Thymus (tissue), 11 donors: Measurements from ENCODE around the gene NRG3. TPM values are rescaled to one million over a fixed set of nuclear protein-coding genes. Genes with fewer than 3 reads are reported as not detected.

Experiments used
- DNase-seq, 9 donors: peaks; one replicate each; pipeline ENCODE4 v3.0.0-alpha.2; 2013; ENCODE audit warnings: low spot score in 9 of 9, low read depth in 6 of 9, missing footprints in 1 of 9
- H3K27ac ChIP-seq, 2 donors: one replicate each; pipeline ENCODE4 v1.5.1; 2013; ENCODE audit warnings: control low read depth in 1 of 2, low read depth in 1 of 2, low read length in 1 of 2, mild to moderate bottlenecking in 1 of 2, moderate library complexity in 1 of 2
- H3K27me3 ChIP-seq, 2 donors: one replicate each; pipeline ENCODE4 v1.5.1; 2013; ENCODE audit warnings: low read length in 1 of 2; ENCODE audit not compliant: control insufficient read depth in 2 of 2, insufficient read depth in 1 of 2
- H3K36me3 ChIP-seq, 2 donors: one replicate each; pipeline ENCODE4 v1.5.1; 2013; ENCODE audit warnings: low read length in 1 of 2, mild to moderate bottlenecking in 1 of 2, moderate library complexity in 1 of 2; ENCODE audit not compliant: control insufficient read depth in 2 of 2, insufficient read depth in 2 of 2
- H3K4me1 ChIP-seq, 2 donors: one replicate each; pipeline ENCODE4 v1.5.1; 2013; ENCODE audit warnings: low read length in 2 of 2; ENCODE audit not compliant: control insufficient read depth in 2 of 2, insufficient read depth in 2 of 2
- H3K4me3 ChIP-seq, 2 donors: one replicate each; pipeline ENCODE4 v1.5.1; 2013; ENCODE audit warnings: low read length in 2 of 2, control low read depth in 1 of 2, mild to moderate bottlenecking in 1 of 2
- H3K9me3 ChIP-seq, 2 donors: one replicate each; pipeline ENCODE4 v1.5.1; 2013; ENCODE audit warnings: low read length in 1 of 2, mild to moderate bottlenecking in 1 of 2; ENCODE audit not compliant: control insufficient read depth in 2 of 2, insufficient read depth in 1 of 2
- WGBS: extraction: QIAGEN DNeasy Blood & Tissue Kit; methylation state at CpG from one replicate; pipeline ENCODE4 v1.1.7; 2013; 5-methylcytosine and 5-hydroxymethylcytosine counted together
- polyA plus RNA-seq: library from polyadenylated mRNA; stranded (reverse); fragments of 200-250 nt; gene quantifications from one replicate; pipeline ENCODE4 v1.2.3, GENCODE V29; 2013
- total RNA-seq: library from RNA; stranded (reverse); fragments of 120-200 nt; gene quantifications from one replicate; pipeline ENCODE4 v1.2.4, GENCODE V29; 2013
- donor health status: healthy.

NRG3 gene
- total and polyA plus RNA-seq, 2 donors: 0.09 TPM; not detected in 1

DNA sequence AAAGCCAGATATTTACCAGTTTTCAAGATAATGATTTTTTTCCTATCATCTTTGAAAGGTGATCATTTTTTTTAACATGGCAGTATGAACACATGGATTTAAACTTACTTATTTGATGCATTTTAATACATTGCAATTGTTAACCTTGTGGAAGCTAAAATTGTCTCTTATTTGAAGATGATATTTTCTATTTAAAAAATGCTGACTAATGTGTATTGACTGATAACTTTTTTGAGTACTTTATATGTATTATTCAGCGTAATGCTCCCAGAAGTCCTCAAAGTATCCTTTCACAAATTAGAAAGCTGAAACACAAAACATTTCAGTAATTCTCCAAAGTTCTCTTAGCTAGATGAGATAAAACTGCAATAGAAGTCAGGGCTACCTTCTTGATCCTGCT is 677.3 kb downstream of the NRG3 start:
- Histone ChIP-seq H3K36me3 (no peaks in the 10 kb centered on the region), H3K27me3 (no peaks in the 10 kb centered on the region), H3K4me3 (no peak overlapping the region), H3K27ac (no peak overlapping the region), H3K9me3 (no peaks in the 10 kb centered on the region), H3K4me1 (no peaks in the 10 kb centered on the region)
- DNase-seq: no peak
- WGBS: 98% methylated on average over 1 of the region's 1 CpG

DNA sequence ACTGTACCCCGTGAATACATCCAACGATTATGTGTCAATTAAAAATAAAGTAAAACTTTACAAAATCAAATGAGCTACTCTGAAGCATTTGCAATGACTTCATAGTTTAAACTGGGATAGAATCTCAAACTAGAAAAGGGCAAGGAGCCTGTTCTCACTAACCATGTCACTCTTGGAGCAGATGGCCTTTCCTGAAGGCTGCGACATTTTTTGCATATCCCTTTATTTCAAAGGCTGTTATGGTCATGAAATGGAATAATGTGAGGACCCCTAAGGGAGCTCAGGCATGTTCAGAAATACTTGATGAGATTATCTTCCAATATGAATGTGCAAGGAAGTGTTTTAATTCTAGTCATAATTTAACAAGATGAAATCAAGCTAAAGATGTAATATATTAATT is 679.4 kb downstream of the NRG3 start:
- no peak for DNase-seq
- H3K4me1 ChIP-seq: no peaks in the 10 kb centered on the region
- H3K4me3 ChIP-seq: no peak overlapping the region
- H3K27me3 ChIP-seq: no peaks in the 10 kb centered on the region
- H3K36me3 ChIP-seq: no peaks in the 10 kb centered on the region
- no peak overlapping the region for H3K27ac ChIP-seq
- no peaks in the 10 kb centered on the region for H3K9me3 ChIP-seq
- WGBS: 94% methylated on average over 3 of the region's 3 CpGs

GRCh38 chr10:82558014-82558607 is 683.1 kb downstream of the NRG3 start:
- WGBS: 70% methylated on average over 2 of the region's 2 CpGs
- Histone ChIP-seq H3K9me3 (no peaks in the 10 kb centered on the region), H3K4me1 (no peaks in the 10 kb centered on the region), H3K4me3 (no peak overlapping the region), H3K36me3 (no peaks in the 10 kb centered on the region), H3K27ac (no peak overlapping the region), H3K27me3 (no peaks in the 10 kb centered on the region)
- no peak for DNase-seq

GRCh38 chr10:82564353-82565196 is 689.6 kb downstream of the NRG3 start:
- WGBS: 86% methylated on average over 7 of the region's 7 CpGs
- H3K4me3 ChIP-seq: no peak overlapping the region

DNA sequence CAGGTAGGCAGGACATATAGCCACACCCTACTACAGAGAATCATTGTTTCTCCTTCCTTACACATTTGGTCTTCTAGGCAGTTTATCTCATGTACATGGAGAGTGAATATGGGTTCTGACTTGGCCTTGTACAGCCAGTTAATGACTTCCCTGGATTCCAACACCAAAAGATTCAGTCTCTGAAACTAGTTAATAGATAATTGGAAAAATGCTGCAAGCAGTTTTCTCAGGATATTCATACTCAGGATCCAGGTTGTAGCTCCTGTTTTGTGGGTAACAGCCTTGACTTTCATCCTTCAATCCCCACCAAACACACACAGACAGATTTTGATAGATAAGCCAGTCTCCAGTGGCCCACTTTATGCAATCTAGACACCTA is 690.2 kb downstream of the NRG3 start:
- DNase-seq: no peak
- Histone ChIP-seq H3K9me3 (no peaks in the 10 kb centered on the region), H3K27me3 (no peaks in the 10 kb centered on the region)

More at GRCh38 chr10:82564353-82565196, 689.6 kb downstream of the NRG3 start:
- Histone ChIP-seq H3K27ac (no peak overlapping the region), H3K4me1 (no peaks in the 10 kb centered on the region), H3K27me3 (no peaks in the 10 kb centered on the region), H3K9me3 (no peaks in the 10 kb centered on the region), H3K36me3 (no peaks in the 10 kb centered on the region)
- DNase-seq: no peak

DNA sequence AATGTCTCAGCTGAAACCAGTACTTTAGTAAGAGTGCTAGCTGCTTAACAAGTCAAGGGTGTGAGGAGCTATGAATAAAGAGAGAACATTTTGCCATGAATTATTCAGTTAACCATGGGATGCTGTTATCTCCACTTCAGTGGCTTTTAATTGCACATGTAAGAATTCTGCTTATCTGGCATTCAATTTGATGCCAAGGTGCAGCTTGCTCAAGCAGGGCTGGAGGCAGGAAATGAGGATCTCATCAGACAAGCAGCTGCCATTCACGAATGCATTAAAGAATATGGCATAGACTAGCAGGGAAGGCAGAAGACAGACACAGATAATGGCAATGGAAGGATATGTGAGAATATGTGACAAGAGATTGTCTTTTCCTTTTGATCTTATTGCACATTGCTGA is 697.8 kb downstream of the NRG3 start:
- WGBS: 79% methylated on average over 1 of the region's 1 CpG
- Histone ChIP-seq H3K27me3 (no peaks in the 10 kb centered on the region), H3K36me3 (no peaks in the 10 kb centered on the region), H3K4me1 (no peaks in the 10 kb centered on the region), H3K27ac (no peak overlapping the region), H3K4me3 (no peak overlapping the region), H3K9me3 (no peaks in the 10 kb centered on the region)
- DNase-seq: no peak

More for the DNA sequence above, 690.2 kb downstream of the NRG3 start:
- H3K4me1 ChIP-seq: no peaks in the 10 kb centered on the region
- no peak overlapping the region for H3K4me3 ChIP-seq
- H3K36me3 ChIP-seq: no peaks in the 10 kb centered on the region
- no peak overlapping the region for H3K27ac ChIP-seq

DNA sequence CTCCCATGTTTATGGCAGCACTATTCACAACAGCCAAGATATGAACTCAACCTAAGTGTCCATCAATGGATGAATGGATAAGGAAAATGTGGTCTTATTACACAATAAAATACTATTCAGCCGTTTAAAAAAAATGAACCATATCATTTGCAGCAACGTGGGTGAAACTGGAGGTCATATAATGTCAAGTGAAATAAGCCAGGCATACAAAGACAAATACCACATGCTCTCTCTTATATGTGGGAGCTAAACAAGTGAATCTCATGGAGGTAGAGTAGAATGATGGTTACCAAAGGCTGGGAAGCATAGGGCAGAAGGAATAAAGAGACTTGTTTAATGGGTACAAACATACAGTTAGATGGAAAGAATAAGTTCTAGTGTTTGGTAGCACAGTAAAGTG is 699.1 kb downstream of the NRG3 start:
- H3K36me3 ChIP-seq: no peaks in the 10 kb centered on the region
- DNase-seq: no peak
- no peaks in the 10 kb centered on the region for H3K9me3 ChIP-seq
- H3K27me3 ChIP-seq: no peaks in the 10 kb centered on the region
- H3K4me1 ChIP-seq: no peaks in the 10 kb centered on the region
- no peak overlapping the region for H3K27ac ChIP-seq
- no peak overlapping the region for H3K4me3 ChIP-seq
- 82% methylated on average over 2 of the region's 2 CpGs for WGBS

- Histone ChIP-seq H3K9me3 (no peaks in the 10 kb centered on the region), H3K27me3 (no peaks in the 10 kb centered on the region), H3K36me3 (no peaks in the 10 kb centered on the region), H3K4me3 (no peak overlapping the region), H3K4me1 (no peaks in the 10 kb centered on the region), H3K27ac (no peak overlapping the region)
- 74% methylated on average over 3 of the region's 3 CpGs for WGBS
- DNase-seq: no peak
These were observed 700.3 kb downstream of the NRG3 start for GRCh38 chr10:82575318-82575717.

GRCh38 chr10:82576093-82576492 is 701.1 kb downstream of the NRG3 start:
- no peak for DNase-seq
- Histone ChIP-seq H3K4me1 (no peaks in the 10 kb centered on the region), H3K27me3 (no peaks in the 10 kb centered on the region), H3K27ac (no peak overlapping the region), H3K4me3 (no peak overlapping the region), H3K9me3 (no peaks in the 10 kb centered on the region), H3K36me3 (no peaks in the 10 kb centered on the region)
